BLaER1 treated with 17β-estradiol and CSF1 and Interleukin-3, amounts not matched to agents 10 nM and 100 nM (cell line): ENCODE measurements around the gene ZSCAN26.

Experiments used
- H3K27ac ChIP-seq, 11 experiments: shearing (Covaris generic); formaldehyde crosslinking; 2 replicates each; pipeline ENCODE4 v1.8.1; 2022
- H3K27me3 ChIP-seq, 11 experiments: shearing (Covaris generic); formaldehyde crosslinking; 2 replicates each; pipeline ENCODE4 v1.8.1; 2022
- H3K36me3 ChIP-seq, 11 experiments: shearing (Covaris generic); formaldehyde crosslinking; 2 replicates each; pipeline ENCODE4 v1.8.1; 2022
- H3K4me1 ChIP-seq, 10 experiments: shearing (Covaris generic); formaldehyde crosslinking; 2 replicates each; pipeline ENCODE4 v1.8.1; 2022
- H3K4me2 ChIP-seq, 11 experiments: shearing (Covaris generic); formaldehyde crosslinking; 2 replicates each; pipeline ENCODE4 v1.8.1; 2022
- H3K4me3 ChIP-seq, 10 experiments: shearing (Covaris generic); formaldehyde crosslinking; 2 replicates each; pipeline ENCODE4 v1.8.1; 2022
- H3K9ac ChIP-seq, 11 experiments: shearing (Covaris generic); formaldehyde crosslinking; 2 replicates each; pipeline ENCODE4 v1.8.1; 2022
- H3K9me3 ChIP-seq, 11 experiments: shearing (Covaris generic); formaldehyde crosslinking; replicated peaks in 1 of 11; 2 replicates each; pipeline ENCODE4 v1.8.1; 2022
- H4K20me1 ChIP-seq, 11 experiments: shearing (Covaris generic); formaldehyde crosslinking; 2 replicates each; pipeline ENCODE4 v1.8.1; 2022
- Cebpa-rat ChIP-seq, 11 experiments: shearing (Covaris generic); IDR thresholded peaks; 2 replicates each; pipeline ENCODE4 v1.8.1; 2022

The ZSCAN26 gene

GRCh38 chr6:28266962-28267694 is at the start of gene ZSCAN26:
Gene ZSCAN26, plus strand, starts transcription at chr6:28267143. Its CDS starts 4,777 bp downstream, at chr6:28271920.
- TF ChIP-seq Cebpa-rat (IDR thresholded peaks at IDR 0.05), result no peak
- H3K36me3 ChIP-seq, result peaks cover 5 to 13% (median 9%) of the 10 kb centered on the region in 11 experiments
- no peaks in the 10 kb centered on the region for H4K20me1 ChIP-seq
- H3K27me3 ChIP-seq, result no peaks in the 10 kb centered on the region
- peak within 1 kb of the TSS; percentile 68 to 82 (median 74) for H3K4me3 ChIP-seq
- no peaks in the 10 kb centered on the region for H3K9me3 ChIP-seq
- peaks cover 20 to 36% (median 24%) of the 10 kb centered on the region in 10 experiments for H3K4me1 ChIP-seq
- peak within 1 kb of the TSS; percentile 72 to 88 (median 84) for H3K27ac ChIP-seq
- H3K4me2 ChIP-seq, result peak within 1 kb of the TSS; percentile 75 to 95 (median 87)
- peak within 1 kb of the TSS; percentile 80 to 90 (median 85) for H3K9ac ChIP-seq

GRCh38 chr6:28217890-28218289 is 49.1 kb upstream of the ZSCAN26 start:
- Histone ChIP-seq H3K9me3 (peaks cover 0 to 23% (median 1%) of the 10 kb centered on the region in 11 experiments; a peak in 6 of 22 replicates), H3K27ac (no peak overlapping the region), H4K20me1 (no peaks in the 10 kb centered on the region), H3K9ac (no peak overlapping the region), H3K36me3 (no peaks in the 10 kb centered on the region), H3K4me1 (peaks cover 0 to 13% (median 2%) of the 10 kb centered on the region in 10 experiments; a peak in 6 of 20 replicates), H3K27me3 (peaks cover 54 to 91% (median 80%) of the 10 kb centered on the region in 11 experiments), H3K4me3 (0 out of 20 replicates have a peak overlapping the region, but pooled peaks of 3 of the 10 experiments have one; percentile 42 to 54 (median 42)), H3K4me2 (peak overlapping the region in 10 of 11 experiments; percentile 18 to 66 (median 47); a peak in 11 of 22 replicates)
- TF ChIP-seq Cebpa-rat (IDR thresholded peaks at IDR 0.05), result no peak

- Histone ChIP-seq H3K27me3 (peaks cover 47 to 86% (median 77%) of the 10 kb centered on the region in 11 experiments), H4K20me1 (no peaks in the 10 kb centered on the region), H3K4me2 (peak overlapping the region; percentile 18 to 66 (median 47); a peak in 17 of 22 replicates), H3K9ac (peak overlapping the region in 1 of 11 experiments; percentile 31; a peak in 2 of 22 replicates), H3K27ac (no peak overlapping the region), H3K36me3 (no peaks in the 10 kb centered on the region), H3K9me3 (peaks cover 0 to 23% (median 0%) of the 10 kb centered on the region in 11 experiments; a peak in 5 of 22 replicates), H3K4me3 (peak overlapping the region in 6 of 10 experiments; percentile 40 to 63 (median 42); a peak in 11 of 20 replicates), H3K4me1 (peaks cover 0 to 8% (median 2%) of the 10 kb centered on the region in 10 experiments; a peak in 2 of 20 replicates)
- TF ChIP-seq Cebpa-rat (IDR thresholded peaks at IDR 0.05), result no peak
These were observed 48.4 kb upstream of the ZSCAN26 start for GRCh38 chr6:28218312-28219248.

- no peaks in the 10 kb centered on the region for H3K36me3 ChIP-seq
- H3K4me2 ChIP-seq, result no peak overlapping the region
- no peak overlapping the region for H3K4me3 ChIP-seq
- H4K20me1 ChIP-seq, result no peaks in the 10 kb centered on the region
- H3K27ac ChIP-seq, result no peak overlapping the region
- peaks cover 0 to 12% (median 2%) of the 10 kb centered on the region in 10 experiments; a peak in 6 of 20 replicates for H3K4me1 ChIP-seq
- no peak for TF ChIP-seq Cebpa-rat (IDR thresholded peaks at IDR 0.05)
- peaks cover 45 to 86% (median 74%) of the 10 kb centered on the region in 11 experiments for H3K27me3 ChIP-seq
- peaks cover 0 to 28% (median 5%) of the 10 kb centered on the region in 11 experiments; a peak in 9 of 22 replicates for H3K9me3 ChIP-seq
- no peak overlapping the region for H3K9ac ChIP-seq
These were observed 46.4 kb upstream of the ZSCAN26 start for GRCh38 chr6:28220257-28221133.

- peaks cover 28 to 67% (median 55%) of the 10 kb centered on the region in 11 experiments for H3K27me3 ChIP-seq
These were observed 42.5 kb upstream of the ZSCAN26 start for GRCh38 chr6:28224131-28225055.

GRCh38 chr6:28225056-28225834 is 41.7 kb upstream of the ZSCAN26 start, which contains the start of gene ZSCAN9:
Gene ZSCAN9, plus strand, starts transcription at chr6:28225275. Its CDS starts 1,810 bp downstream, at chr6:28227085.
- Histone ChIP-seq H3K9me3 (peaks cover 0 to 14% (median 5%) of the 10 kb centered on the region in 11 experiments; a peak in 9 of 22 replicates), H3K4me2 (peak within 1 kb of the TSS; percentile 39 to 76 (median 69)), H3K36me3 (peaks cover 3 to 32% (median 23%) of the 10 kb centered on the region in 11 experiments; a peak in 17 of 22 replicates), H3K27me3 (peaks cover 26 to 59% (median 46%) of the 10 kb centered on the region in 11 experiments), H3K9ac (peak within 1 kb of the TSS; percentile 64 to 79 (median 75)), H3K4me1 (peaks cover 0 to 30% (median 3%) of the 10 kb centered on the region in 10 experiments; a peak in 12 of 20 replicates), H3K27ac (peak within 1 kb of the TSS; percentile 7 to 72 (median 58); a peak in 19 of 22 replicates), H3K4me3 (peak within 1 kb of the TSS; percentile 58 to 75 (median 66)), H4K20me1 (no peaks in the 10 kb centered on the region)
- no peak for TF ChIP-seq Cebpa-rat (IDR thresholded peaks at IDR 0.05)

More at GRCh38 chr6:28224131-28225055, 42.5 kb upstream of the ZSCAN26 start:
- peaks cover 0 to 30% (median 3%) of the 10 kb centered on the region in 10 experiments; a peak in 12 of 20 replicates for H3K4me1 ChIP-seq
- peak overlapping the region in 10 of 11 experiments; percentile 28 to 72 (median 60); a peak in 14 of 22 replicates for H3K27ac ChIP-seq
- peaks cover 0 to 14% (median 5%) of the 10 kb centered on the region in 11 experiments; a peak in 9 of 22 replicates for H3K9me3 ChIP-seq
- no peaks in the 10 kb centered on the region for H4K20me1 ChIP-seq
- TF ChIP-seq Cebpa-rat (IDR thresholded peaks at IDR 0.05), result no peak
- H3K36me3 ChIP-seq, result peaks cover 0 to 24% (median 16%) of the 10 kb centered on the region in 11 experiments; a peak in 15 of 22 replicates
- H3K4me2 ChIP-seq, result peak overlapping the region; percentile 39 to 76 (median 69); a peak in 21 of 22 replicates
- H3K4me3 ChIP-seq, result peak overlapping the region; percentile 58 to 75 (median 66)
- H3K9ac ChIP-seq, result peak overlapping the region; percentile 64 to 79 (median 75); a peak in 21 of 22 replicates
